Urinary bladder (tissue), 4 donors: ENCODE data around the gene PTPRA. TPM values are rescaled to one million over a fixed set of nuclear protein-coding genes. Genes with fewer than 3 reads are reported as not detected.

Experiments
- DNase-seq: peaks from one replicate; pipeline ENCODE4 v3.0.0-alpha.2; 2015; ENCODE audit errors: extremely low spot score
- H3K27ac ChIP-seq: one replicate; pipeline ENCODE4 v1.5.1; 2013; ENCODE audit warnings: low read depth, mild to moderate bottlenecking, moderate library complexity
- H3K36me3 ChIP-seq: one replicate; pipeline ENCODE4 v1.6.1; 2013; ENCODE audit warnings: mild to moderate bottlenecking, moderate library complexity; ENCODE audit not compliant: insufficient read depth
- H3K4me1 ChIP-seq: one replicate; pipeline ENCODE4 v1.6.1; 2013; ENCODE audit warnings: mild to moderate bottlenecking, moderate library complexity; ENCODE audit not compliant: insufficient read depth
- H3K4me3 ChIP-seq: one replicate; pipeline ENCODE4 v1.5.1; 2013; ENCODE audit warnings: low read depth, low read length
- WGBS: extraction: QIAGEN DNeasy Blood & Tissue Kit; methylation state at CpG from one replicate; pipeline ENCODE4 v1.1.7; 2013; 5-methylcytosine and 5-hydroxymethylcytosine counted together
- polyA plus RNA-seq: library from polyadenylated mRNA; stranded (reverse); fragments of 200-250 nt; gene quantifications from one replicate; pipeline ENCODE4 v1.2.3, GENCODE V29; 2013
- total RNA-seq: library from RNA; depleted of rRNA; stranded (reverse); fragments of >200 nt; gene quantifications from one replicate; pipeline ENCODE4 v1.2.3, GENCODE V29; 2014
- donor health status: healthy with polysubstance abuse.
- donor health status: healthy.

PTPRA gene
- total and polyA plus RNA-seq, 2 donors, result 52.6 to 139 TPM

GRCh38 chr20:3082955-3083952 lies 210.0 kb downstream of the PTPRA start:
- Histone ChIP-seq H3K36me3 (no peaks in the 10 kb centered on the region), H3K27ac (no peak overlapping the region), H3K4me3 (peak overlapping the region; percentile 38), H3K4me1 (no peaks in the 10 kb centered on the region)
- DNase-seq, result no peak
- WGBS, result 17% methylated on average over 76 of the region's 76 CpGs

DNA sequence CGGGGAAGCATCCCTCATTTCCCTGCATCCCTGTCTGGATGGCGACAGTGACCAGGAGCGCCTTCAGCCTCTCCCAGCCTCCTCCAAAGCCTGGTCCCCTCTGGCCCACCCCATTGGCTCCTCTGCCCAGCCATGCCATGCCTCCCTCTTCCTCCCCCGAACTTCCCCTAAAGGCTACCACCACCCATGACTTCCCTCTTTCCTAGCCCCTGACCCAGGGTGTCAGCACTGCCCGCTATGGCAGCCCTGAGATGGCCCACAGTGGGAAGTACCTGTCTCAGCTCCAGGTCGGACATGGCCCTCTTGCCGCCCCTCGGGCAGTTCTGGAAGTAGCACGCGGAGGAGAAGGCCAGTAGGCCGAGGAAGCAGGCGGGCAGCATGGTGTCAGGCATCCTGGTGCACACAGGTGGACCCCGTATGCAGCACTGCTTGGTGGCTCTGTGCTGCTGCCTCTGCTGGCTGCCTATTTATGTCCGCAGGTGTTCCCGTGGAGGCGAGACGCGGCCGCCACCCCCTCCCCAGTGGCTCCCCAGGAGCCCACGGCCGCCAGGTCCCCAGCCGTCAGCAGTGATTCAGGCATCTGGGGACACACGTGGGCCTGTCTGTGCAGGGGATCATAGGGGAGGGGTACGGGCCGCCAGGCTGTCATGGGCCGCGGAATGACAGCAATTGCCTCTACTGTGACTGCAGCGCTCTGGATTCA lies 211.2 kb downstream of the PTPRA start, which contains the start of gene AVP:
TSS of gene AVP (minus strand) at position 442 of the 703 bp plus-strand sequence. CDS start at position 392, 50 bp downstream.
- no peaks in the 10 kb centered on the region for H3K36me3 ChIP-seq
- H3K27ac ChIP-seq, result no peak within 1 kb of the TSS
- no peak within 1 kb of the TSS for H3K4me3 ChIP-seq
- no peaks in the 10 kb centered on the region for H3K4me1 ChIP-seq
- WGBS, result 86% methylated on average over 28 of the region's 28 CpGs
- no peak for DNase-seq

DNA sequence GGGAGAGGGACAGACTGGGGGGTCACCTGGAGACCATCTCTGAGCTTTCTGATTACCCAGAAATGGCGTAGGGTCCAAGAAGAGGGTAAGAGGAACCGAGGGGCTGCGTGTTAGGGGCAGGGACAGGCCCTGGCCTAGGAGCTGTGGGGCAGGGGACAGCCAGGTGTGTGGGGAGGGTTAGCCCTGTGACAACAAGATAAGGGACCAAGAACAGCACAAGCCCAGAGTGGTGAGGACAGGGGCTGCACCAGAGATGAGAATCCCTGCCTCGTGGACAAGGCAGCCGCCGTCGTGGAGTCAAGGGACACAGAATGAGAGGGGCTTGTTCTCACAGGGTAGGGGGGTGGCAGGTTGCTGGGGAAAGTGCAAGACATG lies 211.7 kb downstream of the PTPRA start:
- WGBS, result 87% methylated on average over 7 of the region's 7 CpGs
- Histone ChIP-seq H3K4me3 (no peak overlapping the region), H3K36me3 (no peaks in the 10 kb centered on the region), H3K27ac (no peak overlapping the region), H3K4me1 (no peaks in the 10 kb centered on the region)
- no peak for DNase-seq

DNA sequence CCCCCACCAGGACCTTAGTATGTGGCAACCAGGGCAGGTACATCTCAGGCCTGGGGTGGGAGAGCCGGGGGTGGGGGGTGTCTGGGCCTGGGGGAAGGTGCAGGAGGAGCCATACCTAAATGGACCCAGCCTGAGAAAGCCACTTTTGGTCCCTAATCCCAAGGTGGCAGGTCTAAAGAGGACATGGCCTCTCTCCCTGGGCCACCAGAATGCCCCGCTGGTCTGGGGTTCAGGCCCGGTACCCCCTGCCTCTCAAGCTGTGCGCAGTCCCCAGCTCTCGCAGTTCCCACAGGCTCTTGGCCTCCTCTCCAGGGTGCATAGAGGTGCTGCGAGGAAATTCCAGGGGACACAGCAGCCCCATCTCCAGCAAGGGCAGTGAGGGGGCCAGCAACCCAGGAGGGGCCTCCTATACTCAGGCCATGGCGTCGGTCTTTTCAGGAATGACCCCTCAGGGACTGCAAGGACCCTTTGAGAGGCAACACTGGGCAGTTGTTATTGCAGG lies 212.3 kb downstream of the PTPRA start:
- no peak for DNase-seq
- Histone ChIP-seq H3K36me3 (no peaks in the 10 kb centered on the region), H3K27ac (no peak overlapping the region), H3K4me1 (no peaks in the 10 kb centered on the region), H3K4me3 (no peak overlapping the region)
- WGBS, result 94% methylated on average over 8 of the region's 8 CpGs

DNA sequence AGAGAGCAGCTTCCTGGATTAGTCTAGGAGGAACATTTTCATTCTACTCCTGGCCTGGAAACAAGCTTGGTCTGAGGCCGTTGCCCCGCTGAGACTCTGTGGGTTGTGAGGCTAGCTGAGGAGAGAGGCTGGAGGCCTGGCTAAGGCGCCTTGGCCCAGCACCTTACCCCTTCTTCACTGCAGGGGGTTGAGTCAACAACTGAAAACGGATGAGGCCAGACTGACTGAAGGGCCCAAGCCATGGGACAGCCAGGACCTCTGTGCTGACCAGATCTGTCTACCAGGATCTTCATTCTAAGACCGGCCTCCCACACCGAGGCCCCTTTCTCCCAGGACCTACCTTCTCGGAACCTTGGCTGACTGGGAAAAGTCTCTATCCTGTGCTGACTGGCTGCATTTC lies 214.8 kb downstream of the PTPRA start:
- 82% methylated on average over 7 of the region's 7 CpGs for WGBS
- Histone ChIP-seq H3K27ac (no peak overlapping the region), H3K4me3 (no peak overlapping the region), H3K36me3 (no peaks in the 10 kb centered on the region), H3K4me1 (no peaks in the 10 kb centered on the region)
- DNase-seq, result no peak

Other genes starting within 250 kb of the PTPRA start
- 75.1 TPM for gene NOP56, start 220.8 kb upstream of the PTPRA start, total RNA-seq
- gene NOP56, start 220.8 kb upstream of the PTPRA start, polyA plus RNA-seq, result 79.9 TPM
- gene IDH3B, start 209.3 kb upstream of the PTPRA start, total RNA-seq, result 44.5 TPM
- 102 TPM for gene IDH3B, start 209.3 kb upstream of the PTPRA start, polyA plus RNA-seq
- gene EBF4, start 180.7 kb upstream of the PTPRA start, total RNA-seq, result 9.3 TPM
- gene EBF4, start 180.7 kb upstream of the PTPRA start, polyA plus RNA-seq, result 28.9 TPM
- gene CPXM1, start 72.9 kb upstream of the PTPRA start, total RNA-seq, result 46.9 TPM
- 19.4 TPM for gene CPXM1, start 72.9 kb upstream of the PTPRA start, polyA plus RNA-seq
- gene C20orf141, start 58.5 kb upstream of the PTPRA start, total RNA-seq, result not detected
- not detected for gene C20orf141, start 58.5 kb upstream of the PTPRA start, polyA plus RNA-seq
- not detected for gene TMEM239, start 57.1 kb upstream of the PTPRA start, total RNA-seq
- not detected for gene TMEM239, start 57.1 kb upstream of the PTPRA start, polyA plus RNA-seq
- 16.6 TPM for gene PCED1A, start 32.8 kb upstream of the PTPRA start, total RNA-seq
- gene PCED1A, start 32.8 kb upstream of the PTPRA start, polyA plus RNA-seq, result 29.8 TPM
- 22.2 TPM for gene VPS16, start 32.7 kb upstream of the PTPRA start, total RNA-seq
- gene VPS16, start 32.7 kb upstream of the PTPRA start, polyA plus RNA-seq, result 33.2 TPM
- not detected for gene GNRH2, start 170.1 kb downstream of the PTPRA start, total RNA-seq
- not detected for gene GNRH2, start 170.1 kb downstream of the PTPRA start, polyA plus RNA-seq
- gene MRPS26, start 172.6 kb downstream of the PTPRA start, total RNA-seq, result 18.3 TPM
- gene MRPS26, start 172.6 kb downstream of the PTPRA start, polyA plus RNA-seq, result 97.4 TPM
- gene OXT, start 198.1 kb downstream of the PTPRA start, total RNA-seq, result not detected
- 0.48 TPM for gene OXT, start 198.1 kb downstream of the PTPRA start, polyA plus RNA-seq
- not detected for gene AVP, start 211.2 kb downstream of the PTPRA start, total RNA-seq
- not detected for gene AVP, start 211.2 kb downstream of the PTPRA start, polyA plus RNA-seq